CD14-positive monocyte (primary cell): ENCODE measurements around the gene PPP2R3B. TPM values are rescaled to one million over a fixed set of nuclear protein-coding genes. Genes with fewer than 3 reads are reported as not detected.

Source experiments
- DNase-seq, 3 donors: peaks; one replicate each; pipeline ENCODE4 v3.0.0-alpha.2; 2011 to 2022
- H2AFZ ChIP-seq: 2 replicates; pipeline ENCODE4 v1.6.0; 2012; ENCODE audit warnings: mild to moderate bottlenecking, low read depth, low read length, inconsistent platforms; ENCODE audit not compliant: insufficient read depth, poor library complexity, severe bottlenecking
- H3K27ac ChIP-seq, 2 donors: 1 replicate in 1 of 2; 2 replicates in 1 of 2; pipeline ENCODE4 v1.5.1; 2012 to 2013; ENCODE audit warnings: low read length in 2 of 2, control low read depth in 1 of 2, inconsistent platforms in 1 of 2, low read depth in 1 of 2, mild to moderate bottlenecking in 1 of 2
- H3K27me3 ChIP-seq, 2 donors: one replicate each; pipeline versions ENCODE4 v1.6.0 to v1.6.1; 2011 to 2013; ENCODE audit warnings: low read length in 2 of 2; ENCODE audit not compliant: control insufficient read depth in 2 of 2, insufficient read depth in 2 of 2
- H3K36me3 ChIP-seq, 2 donors: replicated peaks in 1 of 2; 1 replicate in 1 of 2; 2 replicates in 1 of 2; pipeline versions ENCODE4 v1.5.1 to v1.6.1; 2012 to 2013; ENCODE audit warnings: low read length in 2 of 2, control low read depth in 1 of 2, inconsistent platforms in 1 of 2, mild to moderate bottlenecking in 1 of 2; ENCODE audit not compliant: insufficient read depth in 2 of 2, control insufficient read depth in 1 of 2
- H3K4me1 ChIP-seq, 2 donors: 1 replicate in 1 of 2; 2 replicates in 1 of 2; pipeline versions ENCODE4 v1.5.1 to v1.6.1; 2012 to 2013; ENCODE audit warnings: low read length in 2 of 2, control low read depth in 1 of 2, inconsistent platforms in 1 of 2, mild to moderate bottlenecking in 1 of 2, moderate library complexity in 1 of 2; ENCODE audit not compliant: insufficient read depth in 2 of 2, control insufficient read depth in 1 of 2
- H3K4me2 ChIP-seq: replicated peaks from 2 replicates; pipeline ENCODE3; 2012; ENCODE audit warnings: low read length, moderate library complexity, mild to moderate bottlenecking; ENCODE audit not compliant: poor library complexity, severe bottlenecking; ENCODE audit errors: extremely low read depth
- H3K4me3 ChIP-seq, 3 experiments: fragments of 200-600 bp in 1 of 3; sonication (generic) in 1 of 3; replicated peaks in 1 of 3; 1 replicate in 2 of 3; 2 replicates in 1 of 3; pipeline ENCODE4 v1.5.1; 2011 to 2013; ENCODE audit warnings: low read length in 3 of 3, mild to moderate bottlenecking in 3 of 3, control low read depth in 2 of 3, low read depth in 2 of 3, inconsistent platforms in 1 of 3, moderate library complexity in 1 of 3
- H3K79me2 ChIP-seq: 2 replicates; pipeline ENCODE4 v1.6.0; 2012; ENCODE audit warnings: mild to moderate bottlenecking, control low read depth, inconsistent platforms, low read length, moderate library complexity; ENCODE audit not compliant: insufficient read depth
- H3K9ac ChIP-seq: 2 replicates; pipeline ENCODE4 v1.6.0; 2017; ENCODE audit warnings: low read length, mild to moderate bottlenecking; ENCODE audit not compliant: insufficient read depth, poor library complexity, severe bottlenecking
- H3K9me3 ChIP-seq, 2 donors: replicated peaks in 1 of 2; 1 replicate in 1 of 2; 2 replicates in 1 of 2; pipeline versions ENCODE4 v1.5.1 to v1.6.1; 2012 to 2013; ENCODE audit warnings: low read length in 2 of 2, control low read depth in 1 of 2; ENCODE audit not compliant: control insufficient read depth in 1 of 2, insufficient read depth in 1 of 2
- H4K20me1 ChIP-seq: 2 replicates; pipeline ENCODE4 v1.6.0; 2012; ENCODE audit warnings: mild to moderate bottlenecking, low read length, control low read depth, moderate library complexity; ENCODE audit not compliant: insufficient read depth
- H3K27ac Mint-ChIP-seq, 7 donors: one replicate each; pipeline ENCODE4 v1.8.0; 2020; ENCODE audit warnings: mild to moderate bottlenecking in 7 of 7, mixed read lengths in 7 of 7, moderate library complexity in 6 of 7, inconsistent platforms in 2 of 7
- H3K27me3 Mint-ChIP-seq, 3 donors: one replicate each; pipeline ENCODE4 v1.8.0; 2021 to 2022; ENCODE audit warnings: low read depth in 3 of 3, mild to moderate bottlenecking in 3 of 3, mixed read lengths in 3 of 3, moderate library complexity in 3 of 3, inconsistent platforms in 1 of 3
- H3K36me3 Mint-ChIP-seq, 2 donors: one replicate each; pipeline ENCODE4 v1.8.0; 2020; ENCODE audit warnings: mixed read lengths in 2 of 2, inconsistent platforms in 1 of 2, mild to moderate bottlenecking in 1 of 2
- H3K4me1 Mint-ChIP-seq: one replicate; pipeline ENCODE4 v1.8.0; 2020; ENCODE audit warnings: mild to moderate bottlenecking, mixed read lengths
- H3K4me3 Mint-ChIP-seq, 2 donors: one replicate each; pipeline ENCODE4 v1.8.0; 2020; ENCODE audit warnings: mild to moderate bottlenecking in 2 of 2, mixed read lengths in 2 of 2, moderate library complexity in 1 of 2
- H3K9me3 Mint-ChIP-seq, 7 donors: one replicate each; pipeline ENCODE4 v1.8.0; 2020 to 2022; ENCODE audit warnings: mixed read lengths in 7 of 7, mild to moderate bottlenecking in 6 of 7, moderate library complexity in 6 of 7, inconsistent platforms in 2 of 7
- WGBS: methylation state at CpG from one replicate; pipeline ENCODE4 v1.1.5; 2013; ENCODE audit warnings: missing lambda C conversion rate; ENCODE audit not compliant: insufficient coverage; 5-methylcytosine and 5-hydroxymethylcytosine counted together
- intact Hi-C, 2 donors: fragments of 100-400 bp; cut with micrococcal nuclease; formaldehyde crosslinking; loops; one replicate each; pipeline versions ENCODE4 v1.15.0 to v1.15.1; 2023
- polyA plus RNA-seq, 3 donors: library from polyadenylated mRNA; depleted of rRNA in 1 of 3; unstranded in 2 of 3; stranded (reverse) in 1 of 3; fragments of 300-500 nt in 2 of 3; fragments of >200 nt in 1 of 3; fragmentation: Illumina TruSeq in 2 of 3; gene quantifications; 1 replicate in 2 of 3; 2 replicates in 1 of 3; pipeline ENCODE4 v1.2.3, GENCODE V29; 2012 to 2021
- TF ChIP-seq, protein P1 (sequence below): fragments of 200-600 bp; IDR thresholded peaks from one replicate; pipeline ENCODE4 v1.8.0; 2022; ENCODE audit warnings: antibody characterized with exemption, mild to moderate bottlenecking

Gene PPP2R3B
- polyA plus RNA-seq, 3 donors, result 2.1 to 9.0 (median 2.3) TPM

DNA sequence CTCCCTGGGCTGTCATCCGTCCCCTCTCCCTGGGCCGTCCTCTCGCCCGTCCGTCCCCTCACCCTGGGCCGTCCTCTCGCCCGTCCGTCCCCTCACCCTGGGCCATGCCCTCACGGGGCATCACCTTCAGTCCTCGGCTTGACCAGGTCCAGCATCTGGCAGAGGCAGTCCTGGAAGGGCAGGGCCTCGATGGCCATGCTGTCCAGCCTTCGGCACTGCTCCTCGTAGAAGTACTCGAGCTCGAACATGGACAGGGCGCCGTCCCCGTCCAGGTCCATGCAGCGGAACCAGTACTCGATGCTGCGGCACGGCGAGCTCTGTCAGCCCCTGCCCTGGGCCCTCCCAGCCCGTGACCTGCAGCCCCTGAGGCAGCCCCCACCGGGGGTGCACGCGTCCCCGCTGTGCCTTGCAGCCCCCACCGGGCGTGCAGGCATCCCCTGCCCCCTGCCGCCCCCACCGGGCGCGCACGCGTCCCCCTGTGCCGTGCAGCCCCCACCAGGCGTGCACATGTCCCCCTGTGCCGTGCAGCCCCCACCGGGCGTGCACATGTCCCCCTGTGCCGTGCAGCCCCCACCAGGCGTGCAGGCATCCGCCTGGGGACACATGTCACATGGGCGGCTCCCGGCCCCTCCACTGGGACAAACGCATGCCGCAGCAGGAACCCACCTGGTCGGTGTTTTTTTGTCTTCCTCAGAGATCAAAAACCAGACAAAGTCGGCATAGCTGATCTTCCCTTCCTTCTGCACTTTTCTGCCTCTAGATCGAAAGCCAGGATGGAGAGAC lies 45.9 kb downstream of the PPP2R3B start:
- DNase-seq, result no peak
- no peak overlapping the region for H3K27ac ChIP-seq
- H3K4me3 ChIP-seq, result no peak overlapping the region
- TF ChIP-seq, protein P1, sequence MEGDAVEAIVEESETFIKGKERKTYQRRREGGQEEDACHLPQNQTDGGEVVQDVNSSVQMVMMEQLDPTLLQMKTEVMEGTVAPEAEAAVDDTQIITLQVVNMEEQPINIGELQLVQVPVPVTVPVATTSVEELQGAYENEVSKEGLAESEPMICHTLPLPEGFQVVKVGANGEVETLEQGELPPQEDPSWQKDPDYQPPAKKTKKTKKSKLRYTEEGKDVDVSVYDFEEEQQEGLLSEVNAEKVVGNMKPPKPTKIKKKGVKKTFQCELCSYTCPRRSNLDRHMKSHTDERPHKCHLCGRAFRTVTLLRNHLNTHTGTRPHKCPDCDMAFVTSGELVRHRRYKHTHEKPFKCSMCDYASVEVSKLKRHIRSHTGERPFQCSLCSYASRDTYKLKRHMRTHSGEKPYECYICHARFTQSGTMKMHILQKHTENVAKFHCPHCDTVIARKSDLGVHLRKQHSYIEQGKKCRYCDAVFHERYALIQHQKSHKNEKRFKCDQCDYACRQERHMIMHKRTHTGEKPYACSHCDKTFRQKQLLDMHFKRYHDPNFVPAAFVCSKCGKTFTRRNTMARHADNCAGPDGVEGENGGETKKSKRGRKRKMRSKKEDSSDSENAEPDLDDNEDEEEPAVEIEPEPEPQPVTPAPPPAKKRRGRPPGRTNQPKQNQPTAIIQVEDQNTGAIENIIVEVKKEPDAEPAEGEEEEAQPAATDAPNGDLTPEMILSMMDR, result no peak
- no peak overlapping the region for H2AFZ ChIP-seq
- no peaks in the 10 kb centered on the region for H3K4me1 ChIP-seq
- peaks cover 49 to 75% of the 10 kb centered on the region in 2 donors for H3K9me3 ChIP-seq
- H3K9ac ChIP-seq, result no peak overlapping the region
- intact Hi-C loops, result no loop called here
- Mint-ChIP-seq H3K4me3 (no peak overlapping the region), H3K27me3 (peaks cover 0 to 6% (median 0%) of the 10 kb centered on the region in 3 donors), H3K27ac (no peak overlapping the region), H3K36me3 (peaks cover 38 to 50% of the 10 kb centered on the region in 2 donors), H3K9me3 (peaks cover 35 to 63% (median 48%) of the 10 kb centered on the region in 7 donors), H3K4me1 (no peaks in the 10 kb centered on the region)
- H3K36me3 ChIP-seq, result peaks cover 6 to 40% of the 10 kb centered on the region in 2 donors
- H4K20me1 ChIP-seq, result no peaks in the 10 kb centered on the region
- no peaks in the 10 kb centered on the region for H3K27me3 ChIP-seq
- no peak overlapping the region for H3K4me2 ChIP-seq
- H3K79me2 ChIP-seq, result no peaks in the 10 kb centered on the region
- 96% methylated on average over 37 of the region's 52 CpGs for WGBS

DNA sequence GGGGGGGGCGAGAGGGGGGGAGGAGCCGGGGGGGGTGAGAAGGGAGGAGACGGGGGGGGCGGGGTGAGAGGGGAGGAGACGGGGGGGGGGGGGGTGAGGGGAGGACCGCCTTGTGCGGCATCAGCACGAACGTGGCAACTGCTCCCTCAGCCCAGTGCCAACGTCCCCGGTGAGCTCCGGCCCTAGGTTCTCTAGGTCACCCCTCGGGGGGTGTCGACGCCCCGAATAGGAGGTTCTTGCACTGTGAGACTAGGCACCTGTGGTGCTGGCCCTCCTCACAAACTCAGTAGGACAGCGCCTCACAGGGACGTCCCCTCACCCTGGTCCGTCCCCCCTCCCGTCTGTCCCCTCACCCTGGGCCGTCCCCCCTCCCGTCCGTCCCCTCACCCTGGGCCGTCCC lies 46.6 kb downstream of the PPP2R3B start:
- H2AFZ ChIP-seq, result no peak overlapping the region
- intact Hi-C loops, result no loop called here
- H3K4me2 ChIP-seq, result no peak overlapping the region
- H3K4me3 ChIP-seq, result no peak overlapping the region
- no peak for DNase-seq
- H3K9ac ChIP-seq, result no peak overlapping the region
- TF ChIP-seq, protein P1, result no peak
- H3K36me3 ChIP-seq, result peaks cover 6 to 36% of the 10 kb centered on the region in 2 donors
- no peaks in the 10 kb centered on the region for H4K20me1 ChIP-seq
- Mint-ChIP-seq H3K4me3 (no peak overlapping the region), H3K27ac (no peak overlapping the region), H3K36me3 (peaks cover 37 to 54% of the 10 kb centered on the region in 2 donors), H3K27me3 (peaks cover 0 to 6% (median 0%) of the 10 kb centered on the region in 3 donors), H3K9me3 (peaks cover 35 to 65% (median 47%) of the 10 kb centered on the region in 7 donors), H3K4me1 (no peaks in the 10 kb centered on the region)
- H3K27me3 ChIP-seq, result no peaks in the 10 kb centered on the region
- no peaks in the 10 kb centered on the region for H3K79me2 ChIP-seq
- peaks cover 44 to 75% of the 10 kb centered on the region in 2 donors for H3K9me3 ChIP-seq
- 100% methylated on average over 4 of the region's 24 CpGs for WGBS
- H3K4me1 ChIP-seq, result no peaks in the 10 kb centered on the region
- H3K27ac ChIP-seq, result no peak overlapping the region
